GM12865 (cell line): ENCODE data around the gene SNCAIP.

ENCODE experiments used
- DNase-seq: peaks from one replicate; pipeline ENCODE4 v3.0.0; 2010; ENCODE audit warnings: low read depth
- H3K4me3 ChIP-seq: 2 replicates; pipeline ENCODE4 v1.5.1; 2011; ENCODE audit warnings: mild to moderate bottlenecking, low read depth, low read length, control low read depth
- TF ChIP-seq, protein P1 (sequence below): IDR thresholded peaks from 2 replicates; pipeline ENCODE4 v1.5.1; 2011; ENCODE audit warnings: low read length, control low read depth, low read depth, inconsistent platforms; ENCODE audit not compliant: insufficient read depth; ENCODE audit errors: missing control alignments

The SNCAIP gene

DNA sequence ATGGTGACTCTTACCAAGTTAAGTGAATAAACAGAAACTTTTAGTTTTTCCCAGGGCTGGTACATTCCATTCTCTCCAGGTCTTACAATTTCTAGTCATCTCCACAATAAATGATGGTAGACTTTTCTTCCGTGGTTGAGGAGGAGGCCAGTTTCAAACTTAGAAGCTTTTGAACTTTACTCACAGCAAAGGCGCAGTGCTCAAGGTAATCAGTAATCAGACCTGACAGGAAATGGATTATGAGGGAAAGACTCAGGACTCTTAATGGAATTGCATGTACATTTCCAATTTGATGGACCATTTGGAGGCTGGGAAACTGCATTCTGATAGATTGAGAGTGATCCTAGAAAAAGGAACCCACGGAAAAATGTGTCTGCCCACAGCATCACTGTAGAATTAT is 93.7 kb downstream of the SNCAIP start:
- no peak overlapping the region for H3K4me3 ChIP-seq
- TF ChIP-seq, protein P1, sequence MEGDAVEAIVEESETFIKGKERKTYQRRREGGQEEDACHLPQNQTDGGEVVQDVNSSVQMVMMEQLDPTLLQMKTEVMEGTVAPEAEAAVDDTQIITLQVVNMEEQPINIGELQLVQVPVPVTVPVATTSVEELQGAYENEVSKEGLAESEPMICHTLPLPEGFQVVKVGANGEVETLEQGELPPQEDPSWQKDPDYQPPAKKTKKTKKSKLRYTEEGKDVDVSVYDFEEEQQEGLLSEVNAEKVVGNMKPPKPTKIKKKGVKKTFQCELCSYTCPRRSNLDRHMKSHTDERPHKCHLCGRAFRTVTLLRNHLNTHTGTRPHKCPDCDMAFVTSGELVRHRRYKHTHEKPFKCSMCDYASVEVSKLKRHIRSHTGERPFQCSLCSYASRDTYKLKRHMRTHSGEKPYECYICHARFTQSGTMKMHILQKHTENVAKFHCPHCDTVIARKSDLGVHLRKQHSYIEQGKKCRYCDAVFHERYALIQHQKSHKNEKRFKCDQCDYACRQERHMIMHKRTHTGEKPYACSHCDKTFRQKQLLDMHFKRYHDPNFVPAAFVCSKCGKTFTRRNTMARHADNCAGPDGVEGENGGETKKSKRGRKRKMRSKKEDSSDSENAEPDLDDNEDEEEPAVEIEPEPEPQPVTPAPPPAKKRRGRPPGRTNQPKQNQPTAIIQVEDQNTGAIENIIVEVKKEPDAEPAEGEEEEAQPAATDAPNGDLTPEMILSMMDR: no peak
- DNase-seq: no peak

DNA sequence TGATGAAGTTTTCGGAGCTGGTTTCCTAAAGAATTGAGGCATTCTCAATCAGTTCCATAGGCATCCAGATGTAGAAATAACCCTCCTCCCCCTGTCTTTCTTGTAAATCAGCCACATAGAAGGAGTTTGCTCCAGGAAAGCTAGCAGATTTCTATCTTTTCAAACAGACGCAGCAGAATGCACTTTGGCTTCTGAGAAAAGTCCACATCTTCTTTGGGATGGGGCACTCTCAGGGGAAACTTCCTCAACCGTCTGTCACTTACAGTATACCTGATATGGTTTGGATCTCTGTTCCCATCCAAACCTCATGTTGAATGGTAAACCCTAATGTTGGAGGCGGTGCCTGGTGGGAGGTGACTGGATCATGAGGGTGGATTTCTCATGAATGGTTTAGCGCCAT is 94.1 kb downstream of the SNCAIP start:
- no peak overlapping the region for H3K4me3 ChIP-seq
- no peak for DNase-seq

DNA sequence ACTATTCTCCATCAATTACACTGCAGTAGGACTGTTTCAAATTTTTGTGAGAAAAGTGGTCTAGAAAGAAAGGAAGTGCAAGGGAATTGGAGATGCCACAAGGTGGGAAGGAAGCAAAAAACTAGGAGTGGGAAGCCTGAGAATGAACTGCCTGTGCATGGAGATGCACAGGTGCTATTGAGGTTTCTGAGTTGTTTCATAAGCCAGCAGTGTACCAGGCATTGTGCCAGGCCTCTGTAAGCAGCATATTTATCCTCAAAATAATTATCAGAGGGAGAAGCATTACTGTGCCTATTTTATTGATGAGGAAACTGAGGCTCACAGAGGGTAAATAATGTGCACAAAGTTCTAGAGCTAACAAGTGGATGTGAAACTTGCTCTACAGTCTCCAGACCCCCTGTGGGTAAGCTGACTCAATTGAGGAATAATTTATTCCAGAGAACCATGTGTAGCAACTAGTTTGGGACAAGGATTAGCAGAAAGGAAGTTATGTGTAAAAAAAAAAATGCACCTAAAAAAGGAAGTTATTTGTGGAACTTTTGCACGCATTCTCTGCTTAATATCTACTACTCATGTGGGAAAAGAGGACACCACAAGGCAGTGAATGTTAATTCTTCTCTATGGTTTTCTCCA is 96.7 kb downstream of the SNCAIP start:
- DNase-seq: peak; percentile 31
- H3K4me3 ChIP-seq: no peak overlapping the region
- TF ChIP-seq, protein P1: no peak

More for the DNA sequence above, 94.1 kb downstream of the SNCAIP start:
- TF ChIP-seq, protein P1: no peak

DNA sequence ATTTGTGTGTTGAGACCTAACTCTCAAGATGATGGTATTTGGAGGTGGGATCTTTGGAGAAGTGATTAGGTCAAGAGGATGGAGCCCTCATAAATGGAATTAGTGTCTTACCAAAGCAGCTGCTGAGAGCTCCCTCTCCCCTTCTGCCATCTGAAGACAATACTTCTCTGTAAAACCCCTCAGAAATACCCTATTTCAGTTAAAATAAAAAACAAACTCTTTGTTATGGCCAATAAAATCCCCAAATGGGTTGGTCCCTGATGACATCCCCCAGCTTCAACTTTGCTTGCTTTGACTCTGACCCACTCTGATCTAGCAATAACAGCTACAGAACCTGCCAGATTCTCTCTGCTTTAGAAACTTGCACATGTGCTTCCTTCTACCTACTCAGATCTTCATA is 100.9 kb downstream of the SNCAIP start:
- TF ChIP-seq, protein P1: no peak
- no peak overlapping the region for H3K4me3 ChIP-seq
- peak; percentile 56 for DNase-seq

DNA sequence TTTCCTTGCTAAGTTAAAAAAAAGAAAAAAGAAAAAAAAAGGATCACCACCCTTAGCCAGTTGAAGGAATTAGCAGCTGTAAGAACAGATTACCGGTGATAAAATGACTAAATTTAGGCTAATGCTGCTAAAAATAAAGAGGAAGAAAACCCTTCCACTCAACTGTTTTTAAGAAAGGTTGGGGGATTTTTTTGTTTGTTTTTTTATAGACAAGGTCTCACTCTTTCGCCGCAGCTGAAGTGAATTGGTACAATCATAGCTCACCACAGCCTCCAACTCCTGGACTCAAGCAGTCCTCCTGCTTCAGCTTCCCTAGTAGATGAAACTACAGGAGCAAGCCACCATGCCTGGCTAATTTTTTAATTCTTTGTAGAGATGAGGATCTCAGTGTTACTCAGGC is 101.7 kb downstream of the SNCAIP start:
- peak; percentile 58 for DNase-seq
- TF ChIP-seq, protein P1: no peak
- no peak overlapping the region for H3K4me3 ChIP-seq

DNA sequence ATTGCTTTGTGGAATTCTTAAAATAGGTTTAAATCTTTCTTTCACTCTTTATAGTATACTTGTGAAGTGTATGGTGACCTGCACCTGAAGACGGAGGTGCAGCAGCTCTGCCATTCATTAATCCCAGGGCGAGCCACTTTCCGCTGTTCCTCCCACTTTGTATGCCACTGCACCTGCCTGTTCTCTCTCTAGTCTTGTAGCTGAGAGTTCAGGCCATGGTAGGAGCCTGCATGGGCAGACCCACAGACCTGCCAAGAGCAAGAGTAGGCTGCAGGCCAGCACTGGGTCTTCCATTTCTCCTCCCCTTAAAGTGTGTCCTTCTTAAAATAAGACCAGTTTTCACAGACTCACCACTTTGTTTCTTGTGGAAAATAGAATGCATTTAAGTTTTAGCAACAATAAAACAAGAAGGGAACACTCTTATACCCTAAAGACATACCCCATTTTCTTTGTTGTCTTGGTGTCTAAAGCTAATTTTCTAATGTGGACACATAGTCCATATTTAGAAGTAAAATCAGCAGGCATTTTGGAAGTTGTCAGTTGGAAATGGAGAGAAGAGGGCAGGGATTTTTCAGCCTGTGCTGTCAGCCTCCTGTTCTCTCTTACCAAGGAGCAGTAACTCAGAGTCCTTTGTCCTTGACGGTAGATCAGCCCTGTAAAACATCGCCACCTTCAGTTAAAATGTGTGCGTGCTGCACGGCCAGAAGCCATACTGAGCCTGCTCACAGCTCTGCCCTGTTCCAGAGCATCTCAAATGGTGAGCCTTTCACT is 103.2 kb downstream of the SNCAIP start:
- peak; percentile 80 for DNase-seq
- H3K4me3 ChIP-seq: no peak overlapping the region
- TF ChIP-seq, protein P1: peak; percentile 65
